HuH-7.5 (cell line): ENCODE measurements around the gene MYO1C.

ENCODE experiments used
- DNase-seq: peaks from one replicate; pipeline ENCODE4 v3.0.0; 2011; ENCODE audit warnings: low spot score

MYO1C gene

DNA sequence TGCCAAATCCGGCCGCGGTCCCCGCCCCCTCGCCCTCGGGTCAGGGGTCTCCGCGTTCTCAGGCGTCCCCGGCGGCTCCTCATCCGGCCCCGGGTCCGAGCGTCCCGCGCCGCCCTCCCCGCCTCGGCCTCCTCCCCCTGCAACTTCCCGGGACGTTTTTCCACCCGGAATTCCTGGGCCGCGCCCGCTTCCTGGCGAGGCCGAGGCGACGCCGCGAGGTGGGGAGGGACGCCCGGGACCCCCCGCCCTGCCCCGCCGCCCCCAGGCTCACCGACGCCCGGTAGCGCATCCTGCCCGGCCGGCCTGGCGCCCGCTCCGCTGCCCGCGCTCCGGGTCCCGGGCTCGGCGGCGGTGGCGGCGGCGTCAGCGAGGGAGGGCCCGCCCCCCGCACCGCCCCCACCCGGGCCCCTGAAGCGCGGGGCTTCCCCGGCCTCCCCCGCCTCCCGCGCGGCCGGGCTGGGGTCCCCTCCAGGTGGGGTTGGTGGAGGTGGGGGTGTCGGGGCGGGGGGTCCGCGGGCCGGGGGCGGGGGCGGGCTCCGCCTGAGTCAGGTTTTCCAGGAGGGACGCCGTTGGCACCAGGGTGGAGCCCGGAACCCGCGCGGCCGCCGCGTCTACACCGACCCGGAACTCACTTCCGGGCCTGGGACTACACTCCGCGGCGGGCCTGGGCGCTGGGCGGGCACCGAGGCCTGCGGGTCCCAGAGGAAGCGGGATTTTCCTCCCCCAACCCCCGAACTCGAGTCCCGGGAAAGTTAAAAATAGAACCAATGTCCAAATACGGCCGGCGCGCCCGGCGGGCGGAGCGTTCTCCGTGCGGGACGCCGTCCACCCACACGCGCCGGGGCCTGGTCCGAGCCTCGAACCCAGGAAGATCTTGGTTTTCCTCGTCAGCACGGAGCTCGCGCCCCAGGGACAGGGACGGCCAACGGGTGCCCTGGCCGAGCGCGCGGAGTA lies 6.8 kb downstream of the MYO1C start:
- DNase-seq: peak; percentile 60

DNA sequence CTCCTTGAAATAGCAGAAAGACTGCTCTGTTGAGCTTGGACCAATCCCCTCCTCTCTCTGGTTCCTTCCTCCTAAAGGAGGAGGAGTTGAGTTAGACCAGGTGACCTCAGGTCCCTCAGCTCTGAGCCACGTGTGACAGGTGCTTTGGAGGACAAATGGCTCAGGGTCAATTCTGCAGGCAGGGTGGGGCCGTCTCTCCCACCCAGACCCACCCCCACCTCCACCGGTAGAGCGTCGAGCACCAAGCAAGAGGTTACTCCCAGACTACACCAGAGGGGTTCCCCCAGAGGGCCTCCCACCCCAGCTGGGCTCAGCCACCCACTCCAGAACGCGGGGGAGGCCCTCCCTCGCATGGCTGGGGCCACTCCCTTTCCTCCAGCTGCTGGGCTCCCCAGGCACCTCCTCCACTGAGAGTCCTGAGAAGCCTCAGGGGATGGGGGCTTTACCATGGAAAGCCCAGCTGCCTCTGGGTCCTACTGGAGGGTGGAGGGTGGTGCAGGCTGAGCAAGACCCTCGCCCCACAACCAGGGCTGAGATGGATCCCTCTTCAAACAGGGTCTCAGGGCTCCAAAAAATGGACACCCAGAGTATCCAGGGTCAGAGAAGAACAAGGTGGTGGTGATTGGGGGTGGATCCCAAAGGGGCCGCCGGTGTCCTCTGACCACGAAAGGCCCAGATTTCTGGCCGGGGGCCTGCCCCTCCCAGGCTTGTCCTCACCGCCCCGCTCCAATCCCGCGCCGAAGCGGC lies 7.6 kb downstream of the MYO1C start:
- DNase-seq: peak; percentile 64

DNA sequence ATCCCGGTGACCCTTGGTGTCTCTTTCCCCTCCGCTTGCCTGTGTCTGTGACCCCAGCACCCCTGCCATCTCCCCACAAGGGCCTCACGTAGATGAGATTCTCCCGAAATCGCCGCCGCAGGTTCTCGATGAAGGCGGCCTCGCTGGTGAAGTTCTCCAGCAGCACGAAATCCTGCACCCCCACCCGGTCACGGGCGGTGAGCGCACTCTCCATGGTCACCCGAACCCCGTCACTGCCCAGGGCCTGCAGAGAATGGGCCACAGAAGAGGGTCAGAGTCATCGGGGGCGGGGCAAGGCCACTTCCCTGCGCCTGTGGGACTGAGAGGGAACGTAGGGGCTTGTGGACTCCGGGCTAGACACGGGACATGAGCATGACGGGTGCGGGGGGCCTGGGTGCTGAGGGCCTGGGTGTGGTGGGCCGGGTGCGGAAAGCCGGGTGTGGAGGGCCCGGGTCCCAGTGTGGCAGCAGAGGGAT lies 8.4 kb downstream of the MYO1C start:
- no peak for DNase-seq

DNA sequence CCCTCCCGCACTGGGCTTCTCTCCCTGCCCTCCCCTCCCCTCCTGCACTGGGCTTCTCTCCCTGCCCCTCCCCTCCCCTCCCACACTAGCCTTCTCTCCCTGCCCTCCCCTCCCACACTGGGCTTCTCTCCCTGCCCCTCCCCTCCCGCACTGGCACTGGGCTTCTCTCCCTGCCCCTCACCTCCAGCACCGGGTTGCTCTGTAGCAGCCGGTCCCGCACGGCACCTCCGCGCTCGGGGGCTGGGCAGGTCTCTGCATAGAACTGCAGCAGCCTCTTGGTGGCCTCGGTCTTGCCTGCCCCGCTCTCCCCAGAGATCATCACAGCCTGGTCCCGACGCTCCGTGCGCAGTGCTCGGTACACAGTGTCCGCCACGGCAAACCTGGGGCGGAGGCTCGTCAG lies 9.8 kb downstream of the MYO1C start:
- DNase-seq: no peak

DNA sequence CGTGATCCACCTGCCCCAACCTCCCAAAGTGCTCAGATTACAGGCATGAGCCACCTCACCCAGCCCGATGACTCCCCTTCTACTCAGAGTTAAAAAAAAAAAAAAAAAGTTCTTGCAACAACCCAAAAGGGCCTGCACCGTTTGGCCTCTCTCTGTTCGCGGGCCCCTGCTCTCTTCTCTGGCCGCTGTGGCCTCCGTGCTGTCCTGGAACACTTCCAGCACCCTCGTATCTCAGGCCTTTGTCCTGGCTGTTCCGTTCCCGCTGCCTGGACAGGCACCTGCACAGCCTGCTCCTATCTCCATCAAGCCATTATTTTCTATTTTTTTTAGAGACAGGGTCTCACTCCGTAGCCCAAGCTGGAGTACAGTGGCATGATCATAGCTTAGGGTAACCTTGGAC lies 10.8 kb downstream of the MYO1C start:
- no peak for DNase-seq

DNA sequence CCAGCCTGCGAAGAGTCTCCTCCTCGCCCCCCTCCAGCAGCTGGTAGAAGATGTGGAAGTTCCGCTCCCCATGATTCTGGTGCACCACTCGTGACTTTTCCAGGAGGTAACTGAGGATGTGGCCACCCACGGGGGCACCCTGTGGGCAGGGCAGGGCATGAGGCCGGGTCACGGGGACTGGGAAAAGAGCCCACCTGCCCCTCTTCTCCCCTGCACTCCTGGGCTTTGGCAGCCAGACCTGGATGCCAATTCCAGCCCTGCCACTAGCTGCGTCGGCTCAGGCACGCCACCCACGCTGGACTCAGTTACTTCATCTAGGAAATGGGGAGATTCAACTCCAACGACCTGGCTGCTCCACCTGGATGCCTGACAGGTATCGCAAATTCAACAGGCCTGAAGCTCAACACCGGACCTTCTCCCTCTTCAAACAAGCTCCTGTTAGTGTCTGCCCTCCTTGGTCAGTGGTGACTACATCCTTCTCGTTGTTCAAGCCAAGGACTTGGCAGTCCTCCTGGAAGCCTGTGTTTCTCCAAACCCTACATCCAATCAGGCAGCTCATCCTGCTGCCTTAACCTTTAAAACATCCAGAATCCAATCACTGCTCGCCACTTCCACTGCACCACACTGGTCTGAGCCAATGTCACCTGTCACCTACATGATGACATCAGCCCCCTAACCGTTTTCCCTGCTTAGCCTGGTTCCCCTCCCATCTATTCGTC lies 11.6 kb downstream of the MYO1C start:
- DNase-seq: no peak

DNA sequence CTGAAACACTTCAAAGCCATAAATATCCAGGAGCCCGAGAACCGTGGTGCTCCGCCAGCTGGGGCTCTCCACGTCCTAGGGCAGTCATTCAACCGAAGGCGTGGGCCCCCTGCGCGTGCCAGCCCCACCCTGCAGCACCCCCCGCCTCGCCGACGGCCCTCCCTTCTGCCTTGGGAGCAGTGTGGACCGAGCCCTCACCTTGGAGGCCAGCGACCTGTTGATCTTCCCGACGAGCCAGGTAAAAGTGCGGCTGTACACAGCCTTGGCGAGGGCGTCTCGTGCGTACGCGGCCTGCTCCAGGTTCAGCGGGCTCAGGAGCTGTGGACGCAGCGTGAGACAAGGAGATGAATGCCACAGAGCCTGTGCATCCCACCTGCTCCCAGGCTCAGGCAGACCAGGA lies 14.1 kb downstream of the MYO1C start:
- no peak for DNase-seq

DNA sequence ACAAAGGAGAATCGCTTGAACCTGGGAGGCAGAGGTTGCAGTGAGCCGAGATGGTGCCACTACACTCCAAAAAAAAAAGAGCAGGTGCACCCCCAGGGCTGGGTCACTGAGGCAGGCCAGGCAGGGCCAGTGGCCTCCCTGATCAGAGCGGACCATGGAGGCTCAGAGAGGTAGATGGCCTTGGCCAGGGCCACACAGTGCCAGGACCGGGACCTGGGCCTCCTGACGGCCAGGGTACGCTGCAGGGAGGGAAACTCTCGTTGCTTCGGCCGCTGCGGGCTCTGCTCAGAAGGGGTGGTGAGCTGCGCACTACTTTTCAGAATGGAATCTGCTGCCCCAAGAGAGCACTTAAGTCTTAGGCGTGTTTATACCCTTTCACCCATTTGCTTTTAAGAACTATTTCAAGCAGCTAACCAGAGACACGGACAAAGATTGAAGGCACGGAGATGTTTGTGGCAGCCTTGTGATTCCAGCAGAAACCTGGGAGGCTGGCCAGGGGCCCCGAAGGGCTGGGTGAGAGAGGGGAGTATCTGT lies 17.1 kb downstream of the MYO1C start:
- DNase-seq: no peak

DNA sequence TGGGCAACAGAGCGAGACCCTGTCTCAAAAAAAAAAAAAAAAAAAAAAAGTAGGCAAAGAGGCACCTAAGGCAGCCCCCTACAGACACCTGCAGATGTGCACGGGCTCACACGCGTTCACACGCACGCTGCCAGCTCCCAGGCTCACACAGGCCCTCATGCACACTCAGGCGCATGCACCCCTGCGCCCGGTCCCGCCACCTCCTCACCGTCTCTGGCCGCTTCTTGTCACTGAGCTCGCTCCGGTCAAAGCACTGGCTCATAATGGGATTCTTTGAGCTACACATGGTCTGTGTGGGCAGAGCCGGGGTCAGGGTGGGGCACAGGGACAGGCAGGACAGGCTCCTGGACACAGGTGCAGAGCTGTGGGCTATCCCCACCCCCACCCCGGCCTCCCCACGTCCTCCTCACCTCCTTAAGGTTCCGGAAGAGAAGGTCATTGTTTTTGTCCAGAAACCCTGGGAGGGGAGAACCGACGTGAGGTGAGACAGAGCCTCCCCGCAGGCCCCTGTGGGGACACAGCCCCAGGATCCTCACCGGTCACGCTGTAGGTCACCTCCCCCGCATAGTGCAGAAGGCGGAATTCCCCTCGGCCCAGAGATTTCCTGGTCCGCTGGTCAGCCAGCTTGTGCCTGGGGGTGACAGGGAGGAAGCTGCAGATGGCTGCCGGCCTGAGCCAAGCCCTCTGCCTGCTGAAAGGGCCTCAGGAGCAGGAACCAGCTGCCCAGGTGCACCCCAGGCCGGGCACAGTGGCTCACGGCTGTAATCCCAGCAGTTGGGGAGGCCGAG lies 17.9 kb downstream of the MYO1C start:
- DNase-seq: no peak

DNA sequence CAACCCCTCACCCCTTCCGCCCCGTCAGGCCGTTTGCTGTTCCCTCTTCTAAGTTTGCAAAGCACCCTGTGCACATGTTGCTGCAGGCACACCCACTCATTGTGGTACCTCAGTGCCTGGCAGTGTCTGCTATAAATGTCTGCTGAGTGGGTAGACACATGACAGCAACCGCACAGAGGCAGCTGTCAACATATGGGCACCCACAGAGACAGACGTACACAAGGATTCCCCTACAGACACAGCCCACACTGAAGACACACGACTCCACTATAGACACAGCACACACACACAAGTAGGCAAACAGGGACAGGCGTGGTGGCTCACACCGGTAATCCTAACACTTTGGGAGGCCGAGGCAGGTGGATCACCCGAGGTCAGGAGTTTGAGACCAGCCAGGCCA lies 18.6 kb downstream of the MYO1C start:
- no peak for DNase-seq

DNA sequence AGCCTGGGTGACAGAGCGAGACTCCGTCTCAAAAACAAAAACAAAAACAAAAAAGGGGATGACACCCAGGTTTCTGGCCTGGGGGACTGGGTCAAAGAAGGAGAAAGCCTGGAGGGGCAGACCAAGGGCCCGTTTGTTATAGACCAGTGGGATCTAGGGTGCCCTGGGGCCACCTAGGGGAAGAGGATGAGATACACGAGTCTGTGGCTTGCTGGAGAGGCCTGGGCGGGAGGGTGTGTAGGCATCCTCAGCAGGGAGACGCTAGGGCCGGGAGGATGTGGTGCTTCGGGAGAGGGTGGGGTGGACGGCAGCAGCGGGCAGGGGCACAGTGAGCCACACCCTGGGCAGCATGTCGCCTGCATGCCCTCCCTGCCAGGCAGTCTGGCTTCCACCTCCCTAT lies 19.3 kb downstream of the MYO1C start:
- DNase-seq: no peak

DNA sequence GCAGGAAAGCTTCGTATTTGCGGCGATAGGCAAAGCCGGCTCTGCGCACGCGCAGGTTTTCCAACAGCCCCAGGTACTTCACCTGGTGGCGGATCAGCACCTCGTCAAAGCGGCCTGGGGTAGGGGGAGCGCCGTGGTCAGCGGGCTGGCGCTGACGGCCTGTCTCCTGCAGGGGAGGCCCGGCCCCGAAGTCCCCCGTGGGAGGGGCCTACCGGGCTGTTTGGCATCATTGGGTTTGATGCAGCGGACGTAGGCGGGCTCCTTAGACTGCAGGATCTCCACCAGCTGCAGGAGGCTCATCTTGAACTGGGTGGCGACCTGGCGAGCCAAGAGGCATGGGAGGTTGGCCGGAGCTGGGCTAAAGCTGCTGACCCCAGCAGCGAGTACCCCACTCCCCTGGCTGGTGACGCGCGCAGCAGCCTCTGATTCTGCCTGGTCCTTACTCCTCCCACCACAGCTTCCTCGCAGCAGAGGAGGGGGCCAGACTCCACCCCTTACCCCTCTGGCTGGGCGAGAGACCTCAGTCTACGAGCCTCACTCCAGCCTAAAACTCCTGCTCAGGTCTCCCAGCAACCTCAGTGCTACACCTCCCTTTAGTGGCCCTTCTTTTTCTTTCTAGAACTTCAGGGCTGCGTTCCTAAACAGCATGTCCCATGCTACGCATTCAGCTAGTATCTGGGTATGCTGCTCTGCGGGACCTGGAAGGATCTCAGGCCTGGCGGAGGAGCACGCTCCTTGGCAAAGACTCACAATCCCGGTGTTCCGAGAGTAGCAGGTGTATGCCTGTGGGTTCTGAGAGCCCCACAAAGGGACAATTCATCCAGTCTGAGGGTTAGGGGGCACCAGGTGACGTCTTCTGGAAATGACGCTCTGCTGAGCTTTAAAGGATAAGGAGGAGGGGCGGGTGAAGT lies 20.3 kb downstream of the MYO1C start:
- DNase-seq: no peak

DNA sequence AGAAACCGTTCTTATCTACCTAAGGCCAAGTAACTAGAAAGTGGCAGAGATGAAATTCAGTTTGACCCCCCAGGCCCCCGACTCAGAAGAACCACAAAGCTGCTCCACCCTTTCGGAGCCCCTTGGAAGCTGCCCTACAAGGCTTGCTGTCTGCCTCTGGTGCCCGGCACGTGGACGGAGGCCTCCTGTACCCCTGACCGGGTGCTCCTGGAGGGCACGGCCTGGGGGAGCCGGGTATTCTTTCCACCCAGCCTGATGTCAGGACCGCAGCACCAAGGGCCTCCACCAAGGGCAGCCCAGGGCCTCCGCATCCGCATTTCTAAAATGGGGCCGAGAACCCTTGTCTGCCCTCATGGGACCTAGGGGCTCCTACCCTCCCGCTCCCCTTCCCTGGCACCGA lies 21.0 kb downstream of the MYO1C start:
- no peak for DNase-seq

DNA sequence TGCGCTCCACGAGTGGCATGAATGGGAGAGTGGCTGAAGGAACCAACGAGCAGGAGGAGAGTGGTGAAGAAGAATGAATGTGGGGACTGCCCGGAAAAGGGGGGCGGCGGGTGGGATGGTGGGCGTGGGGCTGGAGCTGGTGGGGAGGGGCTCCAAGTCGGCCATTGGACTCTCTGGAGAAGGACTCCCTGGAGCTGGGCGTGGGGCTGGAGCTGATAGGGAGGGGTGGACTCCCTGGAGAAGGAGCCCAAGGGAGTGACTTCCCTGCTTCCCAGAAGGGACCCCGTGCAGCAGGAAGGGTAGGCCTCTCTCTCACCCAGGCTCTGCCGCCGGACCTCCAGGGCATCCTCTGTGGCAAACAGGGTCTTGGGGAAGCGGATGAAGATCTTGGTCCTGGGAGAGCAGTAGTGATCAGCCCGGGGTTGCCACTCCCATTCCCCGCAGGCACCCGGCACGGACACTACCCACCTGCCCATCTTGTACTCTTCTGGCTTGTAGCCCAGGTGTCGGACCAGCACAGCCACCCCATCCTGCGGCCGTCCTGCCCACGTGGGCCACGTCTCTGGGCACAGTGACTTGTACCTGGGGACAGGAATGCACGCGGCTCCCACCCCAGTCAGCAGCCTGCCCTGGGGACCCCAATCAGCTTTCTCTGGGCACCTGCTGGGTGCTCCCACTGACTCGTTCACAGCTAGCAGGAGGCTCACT lies 21.6 kb downstream of the MYO1C start:
- DNase-seq: no peak

DNA sequence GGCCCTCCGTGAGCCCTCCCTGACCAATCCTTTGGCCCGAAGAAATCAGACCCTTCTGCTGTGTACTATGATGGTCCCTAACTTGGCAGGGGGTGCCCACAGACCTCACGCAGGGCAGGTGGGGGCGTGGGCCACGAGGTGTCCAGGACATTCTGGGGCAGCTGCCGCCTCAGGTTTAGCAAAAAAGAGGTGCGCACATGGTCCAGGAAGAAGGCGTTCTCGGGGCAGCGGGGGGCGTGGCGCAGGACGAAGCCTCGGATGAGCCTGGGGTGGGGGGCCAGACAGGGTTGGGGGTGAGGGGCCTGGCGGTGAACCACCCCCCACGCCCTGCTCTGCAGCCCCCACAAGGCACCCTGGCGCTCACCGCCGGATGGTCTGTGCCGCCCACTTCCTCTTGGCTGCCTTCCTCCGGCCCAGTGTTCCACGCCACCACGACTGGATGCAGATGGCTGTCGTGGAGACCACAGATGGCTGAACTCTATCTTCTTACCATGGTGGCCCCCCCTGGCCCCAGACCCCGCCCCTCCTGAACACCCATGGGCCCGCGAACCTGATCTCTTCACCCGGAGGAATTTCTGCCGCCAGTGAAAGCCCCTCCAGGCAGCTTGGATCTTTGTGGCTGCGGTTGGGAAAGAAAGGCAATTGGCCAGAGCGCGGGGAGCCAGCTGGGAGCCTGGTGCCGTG lies 22.3 kb downstream of the MYO1C start:
- DNase-seq: no peak

DNA sequence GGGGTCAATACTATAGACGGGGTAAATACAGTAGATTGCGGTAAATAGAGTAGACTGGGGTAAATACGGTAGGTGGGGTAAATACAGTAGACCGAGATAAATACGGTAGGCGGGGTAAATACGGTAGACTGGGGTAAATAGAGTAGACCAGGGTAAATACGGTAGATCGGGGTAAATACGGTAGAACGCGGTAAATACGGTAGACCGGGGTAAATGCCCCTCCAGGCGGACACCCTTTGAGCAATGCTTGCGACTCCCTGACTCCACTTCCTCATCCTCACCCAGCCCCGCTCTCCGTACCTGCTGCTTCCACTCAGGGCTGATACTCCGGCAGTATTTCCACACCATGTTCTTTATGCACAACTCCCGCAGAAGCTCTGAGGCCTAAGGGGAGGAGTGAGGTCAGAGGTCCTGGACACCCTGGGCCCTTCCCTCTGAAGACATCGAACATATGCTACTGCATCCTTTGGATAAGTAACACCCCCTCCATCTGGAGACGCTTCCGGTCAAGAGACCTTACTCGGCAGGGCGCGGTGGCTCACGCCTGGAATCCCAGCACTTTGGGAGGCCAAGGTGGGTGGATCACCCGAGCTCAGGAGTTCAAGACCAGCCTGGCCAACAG lies 23.1 kb downstream of the MYO1C start:
- no peak for DNase-seq

DNA sequence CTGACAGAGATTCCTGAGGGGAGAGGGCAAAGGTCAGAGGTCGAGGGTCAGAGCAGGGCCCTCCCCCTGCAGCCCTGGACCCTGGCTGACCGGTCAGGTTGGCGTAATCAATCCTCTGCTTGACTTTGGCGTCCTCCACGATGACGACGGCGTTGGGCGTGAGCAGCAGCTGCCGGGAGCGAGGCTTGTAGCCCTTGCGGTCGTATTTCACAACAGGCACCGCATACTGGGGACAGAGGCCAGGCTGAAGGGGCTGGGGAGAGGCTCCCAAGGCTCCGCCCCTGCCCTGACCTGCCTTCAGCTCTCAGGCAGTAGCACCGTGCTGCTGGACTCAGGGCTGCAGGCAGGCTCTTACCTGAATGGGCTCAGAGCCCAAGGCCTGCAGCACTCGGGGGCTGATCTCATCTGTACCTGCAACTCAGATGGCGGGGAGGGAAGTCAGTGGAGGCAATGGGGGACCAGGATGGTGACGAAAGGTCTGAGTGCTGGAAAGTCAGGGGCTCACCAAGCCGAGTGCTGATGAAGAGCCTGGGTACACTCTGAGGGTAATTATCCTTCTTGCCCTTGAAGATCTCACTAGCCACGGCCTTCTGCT lies 24.5 kb downstream of the MYO1C start:
- peak; percentile 89 for DNase-seq

DNA sequence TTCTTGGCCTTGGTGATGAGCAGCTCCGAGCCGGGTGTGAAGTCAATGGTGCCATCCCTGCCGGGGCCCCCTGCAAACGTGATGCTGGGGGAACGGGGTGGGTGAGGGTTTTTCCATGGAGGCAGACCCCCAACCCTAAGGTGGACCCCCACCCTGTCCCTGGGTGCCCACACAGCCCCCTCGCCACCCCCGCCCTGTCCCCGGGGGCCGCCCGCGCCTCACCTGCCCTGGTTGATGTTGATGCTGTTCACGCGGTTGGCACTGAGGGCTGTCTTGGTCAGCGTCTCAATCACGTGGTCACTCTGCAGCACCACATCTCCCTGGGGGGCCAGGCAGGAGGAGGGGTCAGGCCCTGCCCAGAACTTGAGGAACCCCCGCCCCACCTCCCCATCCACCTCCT lies 25.2 kb downstream of the MYO1C start:
- no peak for DNase-seq
